HCT116 (cell line): ENCODE measurements around the gene ZNF438. TPM values are rescaled to one million over a fixed set of nuclear protein-coding genes. Genes with fewer than 3 reads are reported as not detected.

Experiments
- ATAC-seq: fragments of 200-7000 bp; cut with Tn5 transposase; 2 replicates; pipeline ENCODE4 v1.9.1; 2020; ENCODE audit warnings: mild to moderate bottlenecking, moderate library complexity
- BruUV-seq: library from RNA; stranded (reverse); fragments of 400-500 nt; replicated peaks from 2 replicates; lab custom pipeline; 2021; lab: Mats Ljungman, UMichigan
- CTCF ChIA-PET: fragments of 300-600 bp; sonication (Branson Sonifier 250); formaldehyde crosslinking; loops from one replicate; lab custom pipeline; 2021; ENCODE audit warnings: antibody characterized with exemption; lab: Charles Lee
- POLR2A ChIA-PET: fragments of 300-600, 350-600 bp; sonication (Branson Sonifier 250); formaldehyde crosslinking; loops from one replicate; lab custom pipeline; 2021; ENCODE audit warnings: antibody characterized with exemption; lab: Charles Lee
- RAD21 ChIA-PET, 2 experiments: fragments of 300-600 bp; sonication (Branson Sonifier 250); formaldehyde crosslinking; loops; one replicate each; lab custom pipeline; 2023; ENCODE audit warnings: low total read pairs in 2 of 2; ENCODE audit not compliant: uncharacterized antibody in 2 of 2, unreplicated experiment in 2 of 2, low non-redundant PET in 1 of 2; lab: Charles Lee
- DNase-seq: peaks from one replicate; pipeline ENCODE4 v3.0.0-alpha.2; 2010; ENCODE audit warnings: low read depth, low spot score
- H2AFZ ChIP-seq: fragments of 200-600 bp; shearing (Covaris generic), sonication (generic); 2 replicates; pipeline ENCODE4 v1.6.1; 2017; ENCODE audit warnings: low read depth, mixed run types, mixed read lengths, antibody characterized with exemption, low read length; ENCODE audit not compliant: poor library complexity, severe bottlenecking
- H3K27ac ChIP-seq: 2 replicates; pipeline ENCODE4 v1.5.1; 2012; ENCODE audit warnings: low read depth, low read length
- H3K27me3 ChIP-seq: fragments of 200-600 bp; sonication (generic); 2 replicates; pipeline ENCODE4 v1.6.1; 2016; ENCODE audit warnings: mixed run types, low read length, mixed read lengths; ENCODE audit not compliant: insufficient read depth
- H3K36me3 ChIP-seq, 2 experiments: fragments of 200-500 bp in 1 of 2; fragments of 200-600 bp in 1 of 2; sonication (Bioruptor generic) in 1 of 2; sonication (generic) in 1 of 2; 2 replicates each; pipeline versions ENCODE4 v1.5.1 to v1.6.1; 2014 to 2016; ENCODE audit warnings: low read length in 2 of 2, inconsistent platforms in 1 of 2, mixed read lengths in 1 of 2, mixed run types in 1 of 2; ENCODE audit not compliant: insufficient read depth in 2 of 2, control insufficient read depth in 1 of 2
- H3K4me1 ChIP-seq, 2 experiments: fragments of 200-600 bp in 1 of 2; sonication (generic) in 1 of 2; 2 replicates each; pipeline versions ENCODE4 v1.5.1 to v1.6.1; 2012 to 2017; ENCODE audit warnings: low read length in 2 of 2, inconsistent platforms in 1 of 2, mild to moderate bottlenecking in 1 of 2, mixed read lengths in 1 of 2, mixed run types in 1 of 2, moderate library complexity in 1 of 2; ENCODE audit not compliant: insufficient read depth in 2 of 2, control insufficient read depth in 1 of 2
- H3K4me2 ChIP-seq: fragments of 200-600 bp; sonication (generic); 2 replicates; pipeline ENCODE4 v1.6.1; 2017; ENCODE audit warnings: mixed run types, low read length, mixed read lengths
- H3K4me3 ChIP-seq, 2 experiments: fragments of 200-600 bp in 1 of 2; sonication (generic) in 1 of 2; replicated peaks in 1 of 2; 2 replicates each; pipeline ENCODE4 v1.5.1; 2011 to 2016; ENCODE audit warnings: low read length in 2 of 2, control low read depth in 1 of 2, low read depth in 1 of 2, mild to moderate bottlenecking in 1 of 2, mixed read lengths in 1 of 2, mixed run types in 1 of 2
- H3K79me2 ChIP-seq: fragments of 200-600 bp; sonication (generic); 2 replicates; pipeline ENCODE4 v1.6.1; 2017; ENCODE audit warnings: mild to moderate bottlenecking, mixed run types, low read length, moderate library complexity, mixed read lengths; ENCODE audit not compliant: insufficient read depth
- H3K9ac ChIP-seq: fragments of 200-600 bp; sonication (generic); 2 replicates; pipeline ENCODE4 v1.6.1; 2016; ENCODE audit warnings: low read length, mixed read lengths
- H3K9me2 ChIP-seq: fragments of 200-600 bp; sonication (generic), shearing (Covaris generic); 2 replicates; pipeline ENCODE4 v1.6.1; 2017; ENCODE audit warnings: mixed run types, mild to moderate bottlenecking, moderate library complexity; ENCODE audit not compliant: insufficient read depth
- H3K9me3 ChIP-seq, 2 experiments: fragments of 200-500 bp in 1 of 2; fragments of 200-600 bp in 1 of 2; sonication (Bioruptor generic) in 1 of 2; sonication (generic) in 1 of 2; 2 replicates each; pipeline ENCODE4 v1.6.1; 2014 to 2017; ENCODE audit warnings: low read length in 2 of 2, mixed read lengths in 2 of 2, inconsistent platforms in 1 of 2, low read depth in 1 of 2, mild to moderate bottlenecking in 1 of 2, mixed run types in 1 of 2, moderate library complexity in 1 of 2; ENCODE audit not compliant: control insufficient read depth in 1 of 2, insufficient read depth in 1 of 2
- H4K20me1 ChIP-seq: fragments of 200-600 bp; sonication (generic), shearing (Covaris generic); 2 replicates; pipeline ENCODE4 v1.6.1; 2017; ENCODE audit warnings: mixed run types, mild to moderate bottlenecking, moderate library complexity; ENCODE audit not compliant: insufficient read depth
- CBX3 ChIP-seq: IDR thresholded peaks from 2 replicates; pipeline ENCODE4 v1.6.1; 2012; ENCODE audit warnings: low read depth
- FOSL1 ChIP-seq: IDR thresholded peaks from 2 replicates; pipeline ENCODE4 v1.6.1; 2012; ENCODE audit warnings: low read depth
- POLR2AphosphoS5 ChIP-seq: IDR thresholded peaks from 2 replicates; pipeline ENCODE4 v1.6.1; 2011; ENCODE audit warnings: mild to moderate bottlenecking, low read depth, low read length, moderate library complexity
- SIN3A ChIP-seq: IDR thresholded peaks from 2 replicates; pipeline ENCODE4 v1.6.1; 2012; ENCODE audit warnings: low read depth
- ZFX ChIP-seq: fragments of 450-650 bp; IDR thresholded peaks from 2 replicates; pipeline ENCODE4 v1.6.1; 2017
- intact Hi-C: fragments of 100-400 bp; cut with micrococcal nuclease; formaldehyde crosslinking; loops from 2 replicates; pipeline ENCODE4 v1.10.0; 2022
- total RNA-seq: library from RNA; stranded (reverse); gene quantifications from one replicate; pipeline ENCODE4 v1.2.1, GENCODE V29; 2021; ENCODE audit not compliant: unreplicated experiment

Gene ZNF438
- total RNA-seq, 1 experiment from 2014 or later, result 3.3 TPM

GRCh38 chr10:31013331-31013730 lies 18.3 kb downstream of the ZNF438 start:
- H3K9me2 ChIP-seq, result no peaks in the 10 kb centered on the region
- peaks cover 0 to 9% of the 10 kb centered on the region in 2 experiments; a peak in 2 of 4 replicates for H3K4me1 ChIP-seq
- H3K9me3 ChIP-seq, result no peaks in the 10 kb centered on the region
- ChIA-PET CTCF (no interaction called here), POLR2A (no interaction called here), RAD21 (no interaction called here)
- H4K20me1 ChIP-seq, result no peaks in the 10 kb centered on the region
- H3K27ac ChIP-seq, result no peak overlapping the region
- H3K4me2 ChIP-seq, result no peak overlapping the region
- H3K4me3 ChIP-seq, result no peak overlapping the region
- no peak for ATAC-seq
- no peak for TF ChIP-seq SIN3A
- H3K79me2 ChIP-seq, result no peaks in the 10 kb centered on the region
- intact Hi-C loops, result no loop called here
- no peak overlapping the region for H3K9ac ChIP-seq
- H2AFZ ChIP-seq, result no peak overlapping the region
- no peak for DNase-seq
- no peaks in the 10 kb centered on the region for H3K36me3 ChIP-seq
- no TSS peak for BruUV-seq
- no peaks in the 10 kb centered on the region for H3K27me3 ChIP-seq

GRCh38 chr10:31011665-31012022 lies 20.0 kb downstream of the ZNF438 start:
- ChIA-PET RAD21 (no interaction called here), CTCF (no interaction called here), POLR2A (no interaction called here)
- Histone ChIP-seq H3K27me3 (no peaks in the 10 kb centered on the region), H3K4me2 (0 out of 2 replicates have a peak overlapping the region, but pooled peaks have one; percentile 4), H3K36me3 (no peaks in the 10 kb centered on the region), H3K4me1 (peaks cover 0 to 9% of the 10 kb centered on the region in 2 experiments; a peak in 2 of 4 replicates), H3K4me3 (no peak overlapping the region), H3K79me2 (no peaks in the 10 kb centered on the region), H3K9ac (no peak overlapping the region), H3K27ac (no peak overlapping the region), H3K9me2 (no peaks in the 10 kb centered on the region), H2AFZ (no peak overlapping the region), H4K20me1 (no peaks in the 10 kb centered on the region), H3K9me3 (no peaks in the 10 kb centered on the region)
- DNase-seq (no peak), ATAC-seq (no peak)
- BruUV-seq, result no TSS peak
- intact Hi-C loops, result no loop called here
- no peak for TF ChIP-seq ZFX
- no peak for TF ChIP-seq CBX3
- no peak for TF ChIP-seq FOSL1
- no peak for TF ChIP-seq POLR2AphosphoS5
